ENCODE results near the gene ANKFN1. TPM values are rescaled to one million over a fixed set of nuclear protein-coding genes. Genes with fewer than 3 reads are reported as not detected.

Gene ANKFN1
- total RNA-seq, 1 experiment from 2014 or later = not detected

- H2AK5ac ChIP-seq (ENCODE audit: insufficient read length, low read length) = no peak overlapping the region
- no peak overlapping the region for H3K18ac ChIP-seq (ENCODE audit: insufficient read length, low read depth, low read length)
- no peak overlapping the region for H3K23ac ChIP-seq (ENCODE audit: insufficient read length, low read depth, low read length)
- Mint-ChIP-seq H3K4me3 (no peak overlapping the region; a peak in 1 of 5 replicates), H3K27me3 (ENCODE audit: low read depth) (no peaks in the 10 kb centered on the region), H3K27ac (peak overlapping the region; percentile 55 to 88 (median 81); a peak in 5 of 7 replicates), H3K4me1 (peaks cover 16 to 27% of the 10 kb centered on the region in 2 experiments), H3K9me3 (no peaks in the 10 kb centered on the region), H3K36me3 (ENCODE audit: insufficient read depth in 1 of 3, low read depth in 3 of 3) (no peaks in the 10 kb centered on the region)
- no peaks in the 10 kb centered on the region for H3K23me2 ChIP-seq (ENCODE audit: insufficient read length, low read depth, low read length, poor library complexity, severe bottlenecking)
- no peak overlapping the region for H3K14ac ChIP-seq (ENCODE audit: insufficient read depth, low read length)
- H3K4ac ChIP-seq (ENCODE audit: low read depth, low read length) = no peak overlapping the region
- H2BK15ac ChIP-seq (ENCODE audit: low read depth, low read length) = no peak overlapping the region
- no peaks in the 10 kb centered on the region; the same call in 1 of the 2 replicates for H3K4me1 ChIP-seq (ENCODE audit: insufficient read depth, low read length)
- no peaks in the 10 kb centered on the region for H3K9me3 ChIP-seq (ENCODE audit: control insufficient read depth, low read depth, low read length)
- WGBS (ENCODE audit: extremely low coverage, insufficient read length, low lambda C conversion rate) = no CpG with 5 or more reads among the region's 3 CpGs
- H2BK5ac ChIP-seq (ENCODE audit: insufficient read length, low read length) = no peak overlapping the region
- no peaks in the 10 kb centered on the region for H3K79me2 ChIP-seq (ENCODE audit: insufficient read depth, low read length)
- H3T11ph ChIP-seq (ENCODE audit: low read length) = no peak overlapping the region
- no peak overlapping the region for H4K91ac ChIP-seq (ENCODE audit: insufficient read length, low read depth, low read length)
- no peak overlapping the region for H4K8ac ChIP-seq (replicated peaks; ENCODE audit: insufficient read length, low read depth, low read length)
- no peaks in the 10 kb centered on the region for H4K20me1 ChIP-seq (ENCODE audit: control insufficient read depth, insufficient read depth, insufficient read length)
- H3K79me1 ChIP-seq (ENCODE audit: insufficient read depth, low read depth, low read length, poor library complexity, severe bottlenecking) = no peaks in the 10 kb centered on the region
- no peak overlapping the region for H3K27ac ChIP-seq (ENCODE audit: insufficient read length, low read depth, low read length)
- H2BK120ac ChIP-seq (ENCODE audit: low read depth, low read length, poor library complexity, severe bottlenecking) = no peak overlapping the region
- H3K56ac ChIP-seq (ENCODE audit: insufficient read length, low read depth, low read length) = no peak overlapping the region
- H2BK12ac ChIP-seq (ENCODE audit: insufficient read length, low read depth, low read length) = no peak overlapping the region
- TF ChIP-seq CTCF (conservative IDR thresholded peaks at IDR 0.05) = no peak
- H3K27me3 ChIP-seq (ENCODE audit: insufficient read depth, low read length) = no peaks in the 10 kb centered on the region
- no peak overlapping the region for H2BK20ac ChIP-seq (ENCODE audit: low read depth, low read length, poor library complexity, severe bottlenecking)
- no peak overlapping the region for H4K5ac ChIP-seq (ENCODE audit: insufficient read length, low read depth, low read length)
- no peak for DNase-seq
- H3K9ac ChIP-seq (ENCODE audit: extremely low read depth, insufficient read length, low read length) = no peak overlapping the region
- H3K4me2 ChIP-seq (ENCODE audit: insufficient read depth, insufficient read length, low read length) = no peak overlapping the region
- peak overlapping the region; percentile 78 for H2AFZ ChIP-seq (ENCODE audit: low read length)
Observed at GRCh38 chr17:56431736-56432135, 278.5 kb downstream of the ANKFN1 start.
